GM12892 (cell line): Measurements from ENCODE around the gene OR7C1.
"Not testable (repeated sequence)": the region's sequence is repeated elsewhere in the genome, so short reads cannot be mapped to it uniquely, and the experiment has no call there.

Experiments used
- POLR2A ChIP-seq: IDR thresholded peaks from 2 replicates; pipeline ENCODE4 v1.6.1; 2011; ENCODE audit warnings: low read depth, low read length, control low read depth
- TAF1 ChIP-seq: IDR thresholded peaks from 2 replicates; pipeline ENCODE4 v1.6.1; 2011; ENCODE audit warnings: low read depth, mild to moderate bottlenecking, control low read depth, low read length, borderline replicate concordance

DNA sequence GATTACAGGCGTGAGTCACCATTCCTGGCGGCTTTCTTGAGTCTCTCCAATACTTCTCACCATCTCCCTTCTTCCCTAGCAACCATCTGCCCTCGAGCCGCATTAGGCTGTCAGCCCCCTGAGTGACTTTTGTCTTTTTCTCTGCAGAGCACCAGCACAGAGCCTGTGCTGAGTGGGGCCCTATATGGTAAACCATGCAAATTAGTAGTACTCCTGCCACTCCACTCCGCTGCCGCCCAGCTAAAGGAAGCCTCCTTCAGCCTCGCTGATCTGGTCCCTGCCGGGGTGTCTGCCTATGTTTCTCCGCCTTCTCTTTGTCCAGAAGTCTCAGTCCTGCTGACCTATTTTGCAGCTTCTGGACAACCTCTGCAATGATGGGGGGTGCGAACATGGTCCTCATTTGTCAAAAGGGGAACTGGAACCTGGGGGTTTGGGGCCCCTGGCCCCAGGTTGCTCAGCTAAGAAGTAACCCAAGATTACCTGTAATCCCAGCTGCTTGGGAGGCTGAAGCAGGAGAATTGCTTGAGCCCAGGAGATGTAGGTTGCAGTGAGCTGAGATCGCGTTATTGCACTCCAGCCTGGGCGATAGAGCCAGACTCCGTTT, 54.3 kb downstream of the OR7C1 start:
- TF ChIP-seq POLR2A, TAF1: not testable (repeated sequence)
